ENCODE results near the gene SOD2.

SOD2 gene

GRCh38 chr6:159655409-159655988 is 37.5 kb downstream of the SOD2 start:
- TF ChIP-seq CTCF (IDR thresholded peaks at IDR 0.05; ENCODE audit: low read depth, low read length, missing control alignments), result no peak
- in situ Hi-C loops (cut with HindIII; ENCODE audit: low pct_ligation_motif_present, low sequenced_read_pairs), result no loop called here
- Histone ChIP-seq H3K27me3 (replicated peaks) (no peaks in the 10 kb centered on the region), H3K36me3 (replicated peaks) (no peaks in the 10 kb centered on the region), H3K27ac (no peak overlapping the region), H3K4me3 (ENCODE audit: low read depth, low read length) (no peak overlapping the region)
- no peak for DNase-seq

GRCh38 chr6:159654483-159655098 is 38.5 kb downstream of the SOD2 start:
- Histone ChIP-seq H3K36me3 (replicated peaks) (no peaks in the 10 kb centered on the region), H3K27ac (no peak overlapping the region), H3K27me3 (replicated peaks) (no peaks in the 10 kb centered on the region), H3K4me3 (ENCODE audit: low read depth, low read length) (no peak overlapping the region)
- in situ Hi-C loops (cut with HindIII; ENCODE audit: low pct_ligation_motif_present, low sequenced_read_pairs), result no loop called here
- peak; percentile 30 for TF ChIP-seq CTCF (IDR thresholded peaks at IDR 0.05; ENCODE audit: low read depth, low read length, missing control alignments)
- no peak for DNase-seq

- in situ Hi-C loops (cut with HindIII; ENCODE audit: low pct_ligation_motif_present, low sequenced_read_pairs), result no loop called here
- Histone ChIP-seq H3K36me3 (replicated peaks) (no peaks in the 10 kb centered on the region), H3K27ac (no peak overlapping the region), H3K27me3 (replicated peaks) (no peaks in the 10 kb centered on the region), H3K4me3 (ENCODE audit: low read depth, low read length) (no peak overlapping the region)
- TF ChIP-seq CTCF (IDR thresholded peaks at IDR 0.05; ENCODE audit: low read depth, low read length, missing control alignments), result no peak
- DNase-seq, result no peak
These were observed 42.7 kb downstream of the SOD2 start for GRCh38 chr6:159650314-159650713.

- no peaks in the 10 kb centered on the region for H3K36me3 ChIP-seq (replicated peaks)
- H3K27me3 ChIP-seq (replicated peaks), result no peaks in the 10 kb centered on the region
- in situ Hi-C loops (cut with HindIII; ENCODE audit: low pct_ligation_motif_present, low sequenced_read_pairs), result loop anchor here (25.0 kb wide), 1 partner anchor 487 kb away; the partner anchor contains the start of gene FNDC1
- H3K4me3 ChIP-seq (ENCODE audit: low read depth, low read length), result no peak overlapping the region
- no peak overlapping the region for H3K27ac ChIP-seq
- TF ChIP-seq CTCF (IDR thresholded peaks at IDR 0.05; ENCODE audit: low read depth, low read length, missing control alignments), result no peak
- DNase-seq, result no peak
These were observed 43.6 kb downstream of the SOD2 start for GRCh38 chr6:159649441-159649840.

GRCh38 chr6:159646733-159647132 is 46.3 kb downstream of the SOD2 start:
- Histone ChIP-seq H3K27ac (no peak overlapping the region), H3K4me3 (ENCODE audit: low read depth, low read length) (no peak overlapping the region), H3K36me3 (replicated peaks) (no peaks in the 10 kb centered on the region), H3K27me3 (replicated peaks) (no peaks in the 10 kb centered on the region)
- in situ Hi-C loops (cut with HindIII; ENCODE audit: low pct_ligation_motif_present, low sequenced_read_pairs), result loop anchor here (25.0 kb wide), 1 partner anchor 484 kb away; the partner anchor contains the start of gene FNDC1
- no peak for TF ChIP-seq CTCF (IDR thresholded peaks at IDR 0.05; ENCODE audit: low read depth, low read length, missing control alignments)
- no peak for DNase-seq

Data from brain microvascular endothelial cell (primary cell).